Right renal pelvis (tissue), 4 donors: ENCODE data around the gene F13A1. TPM values are rescaled to one million over a fixed set of nuclear protein-coding genes. Genes with fewer than 3 reads are reported as not detected.
"Not testable (repeated sequence)": the region's sequence is repeated elsewhere in the genome, so short reads cannot be mapped to it uniquely, and the experiment has no call there.

ENCODE experiments used
- DNase-seq, 4 donors: peaks; one replicate each; pipeline ENCODE4 v3.0.0-alpha.2; 2013; ENCODE audit warnings: low read depth in 4 of 4, low spot score in 3 of 4, missing footprints in 1 of 4
- polyA plus RNA-seq, 4 donors: library from polyadenylated mRNA; unstranded; fragments of 120-200 nt; gene quantifications; one replicate each; pipeline ENCODE4 v1.2.1, GENCODE V29; 2013; ENCODE audit not compliant: insufficient read length in 4 of 4

Gene F13A1
- polyA plus RNA-seq, 4 donors = 14.2 to 16.3 (median 15.6) TPM

DNA sequence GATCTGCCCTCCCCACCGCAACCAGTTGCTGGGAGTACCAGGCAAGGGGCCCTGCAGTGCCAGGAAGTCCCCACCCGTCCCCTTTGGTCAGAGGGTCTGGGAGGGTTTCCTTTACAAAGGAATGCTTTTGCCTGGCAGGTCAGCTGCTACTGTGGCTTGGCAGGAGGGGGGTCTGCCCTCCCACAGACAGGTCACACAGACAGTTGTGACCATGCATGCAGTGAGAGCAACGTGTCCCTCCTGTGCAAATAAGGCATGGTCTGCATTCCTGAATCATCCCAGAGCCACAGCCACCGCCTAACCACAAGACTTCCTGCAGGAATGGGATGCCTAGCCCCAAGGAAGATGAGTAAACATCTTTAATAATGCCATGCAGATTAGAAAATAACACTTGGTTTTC is 439 bp upstream of the F13A1 start:
- DNase-seq = no peak

DNA sequence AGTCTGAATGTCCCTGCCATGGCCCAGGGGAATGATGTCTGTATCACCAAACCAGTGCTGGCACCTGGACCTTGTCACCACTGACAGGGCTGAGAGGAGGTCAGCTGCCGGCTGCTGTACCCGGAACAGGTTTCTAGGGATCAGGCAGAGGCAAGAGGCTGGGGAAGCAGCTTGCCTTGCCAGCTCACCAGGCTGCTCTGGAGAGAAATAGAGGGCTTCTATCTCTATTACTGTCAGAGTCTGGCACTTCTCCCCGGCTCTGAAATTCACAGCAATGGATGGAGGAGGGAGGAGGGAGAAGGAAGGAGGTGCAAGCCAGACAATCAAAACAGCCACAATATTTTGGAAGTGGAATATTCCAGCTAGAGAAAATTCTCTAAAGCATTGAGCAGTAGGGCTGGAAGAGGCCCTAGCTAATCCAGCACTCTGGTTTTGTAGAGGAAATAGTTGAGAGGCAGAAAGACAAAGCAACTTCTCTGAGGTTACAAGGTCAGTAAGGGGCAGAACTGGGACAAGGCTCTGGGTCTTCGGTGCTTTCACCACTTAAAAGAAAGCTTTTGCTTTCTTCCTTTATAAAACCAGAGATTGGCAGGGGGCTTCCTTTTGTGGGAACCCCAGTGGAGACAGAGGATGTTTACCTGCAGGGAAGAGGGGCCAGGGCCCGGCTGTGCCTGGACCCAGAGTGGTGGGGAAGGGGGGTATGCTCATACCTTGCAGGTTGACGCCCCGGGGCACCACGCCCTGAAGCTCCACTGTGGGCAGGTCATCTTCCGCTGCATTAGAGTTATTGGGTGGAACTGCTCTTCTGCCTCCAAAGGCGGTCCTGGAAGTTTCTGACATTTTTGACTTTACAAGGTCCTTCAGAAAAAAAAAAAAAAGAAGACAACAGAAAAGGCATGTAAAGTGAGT is 2.4 kb downstream of the F13A1 start:
- DNase-seq = no peak

DNA sequence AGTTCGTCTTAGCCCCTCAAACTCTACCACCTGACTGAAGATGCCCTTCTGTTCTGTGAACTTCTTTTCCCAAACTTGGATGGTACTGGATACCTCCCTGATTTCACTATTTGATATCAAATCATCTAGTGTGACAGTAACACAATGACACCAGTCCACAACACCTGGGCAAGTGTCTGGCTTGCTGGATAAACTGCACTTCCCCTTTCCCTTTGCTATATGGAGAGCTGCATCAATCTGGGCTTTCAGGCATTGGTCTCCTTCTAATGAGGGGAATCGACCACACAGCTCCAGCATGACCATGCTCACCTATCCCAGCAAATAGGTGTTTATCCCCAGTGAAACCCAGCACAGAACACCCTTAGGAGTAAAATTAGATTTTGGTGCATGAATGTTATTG is 3.1 kb downstream of the F13A1 start:
- DNase-seq = no peak

DNA sequence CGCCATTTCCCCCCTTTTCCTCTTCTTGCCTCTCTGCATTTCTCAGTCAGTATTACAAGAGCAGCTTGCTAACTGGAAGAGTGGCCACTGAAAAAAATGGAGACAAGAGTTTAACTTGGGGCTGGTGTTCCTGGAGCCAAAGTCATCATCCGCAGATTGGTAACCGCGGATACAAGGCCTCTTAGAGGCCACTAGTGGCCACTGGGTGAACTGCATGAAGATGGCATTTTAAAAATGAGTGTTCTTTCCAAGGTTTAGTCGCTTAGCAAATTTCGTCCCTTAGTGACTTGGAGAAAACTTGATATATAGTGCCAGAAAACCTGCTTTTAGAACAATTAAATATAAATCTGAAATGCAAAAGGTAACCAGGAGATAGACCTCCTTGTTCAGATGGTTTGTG is 4.8 kb downstream of the F13A1 start:
- DNase-seq = no peak

DNA sequence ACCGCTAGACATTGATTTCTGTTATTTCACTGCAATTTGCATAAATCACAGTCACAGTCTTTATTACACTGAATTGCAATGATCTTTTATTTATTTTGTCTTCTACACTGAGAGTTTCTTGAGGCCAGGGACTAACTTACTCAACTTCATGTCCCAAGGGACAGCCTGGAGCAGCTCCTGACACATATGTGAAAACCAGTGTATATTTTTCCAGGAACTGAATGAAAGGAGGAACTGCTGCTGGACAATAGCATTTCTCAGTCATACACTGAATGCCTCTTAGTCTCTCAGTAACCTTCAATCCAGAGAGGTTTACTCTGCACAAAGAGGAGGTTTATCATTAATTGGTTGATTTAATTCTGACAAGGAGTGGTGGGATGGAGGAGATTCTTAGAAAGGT is 5.9 kb downstream of the F13A1 start:
- no peak for DNase-seq

DNA sequence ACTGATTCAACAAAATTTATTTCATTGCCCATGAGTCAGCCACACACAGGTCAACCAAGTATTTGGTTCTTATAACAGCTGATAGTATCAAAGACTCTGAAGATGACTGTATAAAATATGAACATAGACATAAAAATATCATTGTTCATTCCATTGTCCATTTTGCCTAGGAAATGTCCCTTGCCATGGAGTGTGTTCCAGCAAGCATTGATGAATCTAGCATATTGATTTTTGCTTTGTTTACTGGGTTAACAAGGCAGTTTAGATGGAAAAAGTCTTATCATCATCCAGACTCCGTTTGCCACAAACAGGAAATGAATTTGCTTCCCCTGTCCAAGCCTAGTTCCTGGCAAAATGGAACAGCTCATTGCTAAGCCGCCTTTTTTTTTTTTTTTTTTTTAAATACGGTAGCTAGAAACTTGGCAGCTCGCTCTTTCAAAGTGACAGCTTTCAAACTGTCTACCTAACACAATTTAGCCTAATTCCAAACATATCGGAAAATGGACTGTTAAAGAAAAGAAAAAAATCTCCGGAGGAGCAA is 7.5 kb downstream of the F13A1 start:
- no peak for DNase-seq

DNA sequence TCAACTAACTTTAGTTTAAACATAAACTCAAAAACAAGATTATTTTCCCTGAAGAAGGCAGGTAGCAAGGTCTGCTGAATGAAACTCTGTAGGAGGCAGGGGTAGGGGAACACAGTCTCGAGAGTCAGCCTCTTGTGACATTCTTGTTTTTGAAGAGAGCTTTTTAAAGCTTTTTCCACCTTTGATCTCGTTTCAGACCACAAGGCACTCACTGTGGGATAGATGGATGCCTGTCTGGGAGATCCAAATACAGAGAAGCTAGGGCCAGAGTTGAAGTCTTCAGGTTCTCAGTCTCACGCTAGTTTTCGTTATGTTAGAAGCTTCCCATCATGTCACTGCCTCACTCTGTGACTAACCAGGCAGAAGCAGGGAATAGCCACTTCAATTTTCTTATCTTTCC is 14.9 kb downstream of the F13A1 start:
- no peak for DNase-seq

DNA sequence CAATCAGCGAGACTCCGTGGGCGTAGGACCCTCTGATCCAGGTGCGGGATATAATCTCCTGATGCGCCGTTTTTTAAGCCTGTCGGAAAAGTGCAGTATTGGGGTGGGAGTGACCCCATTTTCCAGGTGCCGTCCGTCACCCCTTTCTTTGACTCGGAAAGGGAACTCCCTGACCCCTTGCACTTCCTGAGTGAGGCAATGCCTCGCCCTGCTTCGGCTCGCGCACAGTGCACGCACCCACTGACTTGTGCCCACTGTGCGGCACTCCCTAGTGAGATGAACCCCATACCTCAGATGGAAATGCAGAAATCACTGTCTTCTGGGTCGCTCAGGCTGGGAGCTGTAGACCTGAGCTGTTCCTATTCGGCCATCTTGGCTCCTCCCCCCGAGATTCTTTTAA is 20.1 kb downstream of the F13A1 start:
- DNase-seq = not testable (repeated sequence)

DNA sequence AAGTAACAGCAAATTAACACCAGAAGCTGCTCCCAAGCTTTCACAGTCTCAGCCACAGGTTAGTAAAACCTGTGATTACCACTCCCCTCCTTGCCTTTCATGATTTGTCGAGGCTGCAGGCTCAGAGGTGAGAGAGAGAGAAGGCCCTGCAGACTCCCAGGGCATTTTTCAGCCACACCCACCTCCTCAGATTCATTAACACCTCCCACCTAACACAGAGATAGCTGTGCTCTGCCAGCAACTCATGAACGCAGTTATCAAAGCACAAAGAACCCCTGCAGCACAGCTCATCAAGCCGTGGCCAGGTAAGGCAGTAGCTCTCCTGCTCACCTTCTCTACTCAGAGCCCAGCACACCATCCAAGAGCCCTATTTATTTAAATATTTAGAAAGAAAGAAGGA is 27.1 kb downstream of the F13A1 start:
- no peak for DNase-seq

DNA sequence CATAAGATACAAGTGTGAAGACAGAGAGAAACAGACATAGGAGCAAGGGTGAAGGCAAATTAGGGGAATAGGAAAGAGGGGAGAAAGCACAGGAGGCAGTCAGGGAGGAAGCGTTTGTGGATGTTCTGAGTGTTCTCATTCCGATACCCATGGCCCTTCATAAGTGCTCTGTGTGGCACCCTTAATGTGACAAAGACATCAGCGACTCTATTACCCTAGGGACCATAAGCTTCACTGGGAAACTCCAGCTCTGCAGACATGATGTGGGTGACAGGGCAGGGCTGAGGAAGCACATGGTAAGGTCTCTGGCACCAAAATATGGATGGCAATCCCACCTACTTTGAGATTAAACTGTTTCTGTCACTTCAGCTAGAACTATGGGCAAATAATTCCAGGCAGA is 33.0 kb downstream of the F13A1 start:
- DNase-seq = no peak

DNA sequence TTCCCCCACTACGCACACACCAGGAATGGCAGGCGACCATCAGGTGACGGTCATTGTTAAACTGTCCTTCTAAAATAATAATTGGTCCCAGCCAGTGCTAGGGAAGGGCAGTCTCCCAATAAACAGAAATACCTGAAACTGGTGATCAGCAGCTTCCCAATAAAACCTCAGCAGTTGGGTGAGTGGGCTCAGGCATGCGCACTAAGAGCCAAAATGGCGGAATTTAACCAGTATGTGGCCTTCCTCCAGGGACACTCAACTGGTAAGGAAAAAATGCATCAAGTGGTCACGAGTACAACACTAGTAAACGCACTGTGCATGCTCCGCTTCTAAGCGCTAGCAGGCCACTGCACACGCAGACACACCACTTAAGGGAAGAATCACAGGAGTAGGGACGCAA is 34.8 kb downstream of the F13A1 start:
- DNase-seq = no peak

DNA sequence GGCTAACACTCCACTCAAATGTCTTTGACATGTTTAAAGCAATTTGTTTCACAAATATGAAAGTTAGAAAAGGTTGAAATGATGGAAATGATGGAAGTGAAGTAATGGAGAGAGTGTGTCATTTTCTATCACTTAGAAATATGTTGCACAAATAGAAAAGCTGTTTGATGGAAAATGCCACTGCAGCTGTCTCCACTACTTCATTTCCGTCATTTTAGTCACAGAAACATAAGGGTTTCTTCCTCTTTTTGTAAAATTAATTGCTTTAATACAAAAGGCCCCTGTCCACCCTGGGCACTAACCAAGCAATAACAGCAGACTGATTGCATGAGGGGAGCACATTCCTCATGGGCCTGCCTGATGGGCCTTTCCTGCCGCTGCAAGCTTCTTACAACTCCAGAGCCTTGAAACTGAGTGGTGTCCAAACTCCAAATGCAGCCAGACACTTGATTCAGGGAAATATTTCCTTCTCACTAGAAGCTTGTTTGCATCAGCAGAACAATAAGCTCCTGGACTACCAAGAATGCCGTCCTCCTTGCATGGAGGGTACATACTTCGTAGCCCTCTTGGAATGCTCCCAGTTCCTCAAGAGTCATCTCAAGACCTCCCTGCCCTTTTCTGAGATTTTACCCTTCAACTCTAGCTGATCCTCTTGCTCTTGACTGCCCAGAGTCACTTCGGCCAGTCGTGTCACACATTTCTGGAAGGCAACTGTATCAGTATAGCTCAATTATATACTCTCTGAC is 36.1 kb downstream of the F13A1 start:
- DNase-seq = no peak

DNA sequence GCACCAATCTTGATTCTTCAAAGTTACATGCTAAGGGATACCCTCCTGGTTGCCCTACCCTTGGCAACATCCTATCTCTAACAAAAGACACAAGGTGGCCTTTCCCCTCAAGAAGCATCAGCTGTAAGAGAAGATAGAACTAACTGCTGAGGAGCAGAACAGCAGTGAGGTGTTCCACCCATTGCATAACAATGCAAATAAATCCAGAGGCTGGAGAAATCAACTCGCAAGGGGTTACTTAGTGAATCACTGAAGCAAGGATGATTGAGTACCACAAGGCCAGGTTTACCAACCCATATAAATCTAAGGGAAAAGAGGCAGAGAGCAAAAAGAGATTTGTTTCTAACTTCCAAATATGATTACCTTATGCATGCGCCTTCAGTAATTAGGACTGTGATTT is 36.7 kb downstream of the F13A1 start:
- no peak for DNase-seq

DNA sequence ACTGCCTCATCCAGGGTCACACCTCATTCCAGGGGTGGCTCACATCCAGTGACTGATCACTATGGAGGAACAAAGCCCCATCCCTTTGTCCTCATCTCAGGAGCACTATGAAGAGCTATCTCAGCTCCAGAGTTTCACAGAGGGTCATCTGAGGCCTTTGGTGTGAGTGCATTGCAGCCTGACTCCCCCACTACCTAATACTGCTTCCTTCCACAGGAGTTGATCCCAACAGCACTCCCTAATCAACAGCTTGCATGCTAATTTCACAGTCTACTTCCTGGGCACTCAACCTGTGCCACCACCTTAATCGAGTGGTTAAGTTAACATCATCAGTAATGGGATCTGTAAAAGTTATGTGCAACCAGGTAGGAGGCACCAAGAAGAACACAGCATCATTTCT is 37.7 kb downstream of the F13A1 start:
- no peak for DNase-seq

DNA sequence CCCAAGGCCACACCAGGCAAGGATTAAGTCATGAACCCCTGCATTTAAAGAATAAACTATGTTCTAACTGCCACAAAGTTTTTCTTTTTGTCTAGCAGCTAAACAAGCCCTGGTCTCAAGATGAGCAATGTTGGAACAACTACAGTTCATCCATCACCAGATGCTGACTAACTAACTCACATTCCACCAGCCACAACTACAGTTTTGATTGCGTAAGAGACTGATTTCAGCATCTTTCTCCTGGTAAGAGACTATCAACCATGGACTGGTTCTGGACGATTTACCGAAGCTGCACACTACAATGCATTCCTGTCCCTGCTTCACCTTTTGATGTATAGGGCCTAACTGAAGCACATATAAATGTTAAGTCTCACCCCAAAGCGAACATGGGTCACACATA is 43.0 kb downstream of the F13A1 start:
- DNase-seq = no peak

DNA sequence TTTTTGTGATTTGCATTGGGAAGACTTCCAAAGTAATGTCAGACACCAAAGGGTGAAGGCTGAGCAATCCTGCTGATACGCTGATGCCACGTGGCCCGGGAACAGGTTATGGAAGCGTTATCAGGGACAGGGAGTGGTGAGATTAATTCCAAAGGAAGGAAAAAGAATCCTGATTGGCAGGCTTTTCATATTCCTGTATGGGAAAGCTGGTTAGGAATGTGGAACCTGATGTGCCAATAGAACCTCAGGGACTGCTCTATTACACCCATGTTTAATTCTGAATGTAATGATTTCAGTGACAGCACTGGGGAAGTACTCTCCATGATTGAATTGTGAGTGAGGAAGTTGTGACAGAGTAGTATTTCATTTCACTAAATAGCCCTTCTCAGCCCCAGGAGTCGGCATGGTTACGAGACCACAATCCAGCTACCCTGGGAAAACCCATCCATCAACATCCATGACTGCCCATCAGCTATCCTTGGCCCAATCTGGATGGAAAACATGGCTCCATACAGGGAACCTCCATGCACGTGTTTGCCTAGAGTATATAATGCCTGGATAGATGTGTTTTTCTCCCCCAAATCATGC is 49.4 kb downstream of the F13A1 start:
- DNase-seq = no peak

DNA sequence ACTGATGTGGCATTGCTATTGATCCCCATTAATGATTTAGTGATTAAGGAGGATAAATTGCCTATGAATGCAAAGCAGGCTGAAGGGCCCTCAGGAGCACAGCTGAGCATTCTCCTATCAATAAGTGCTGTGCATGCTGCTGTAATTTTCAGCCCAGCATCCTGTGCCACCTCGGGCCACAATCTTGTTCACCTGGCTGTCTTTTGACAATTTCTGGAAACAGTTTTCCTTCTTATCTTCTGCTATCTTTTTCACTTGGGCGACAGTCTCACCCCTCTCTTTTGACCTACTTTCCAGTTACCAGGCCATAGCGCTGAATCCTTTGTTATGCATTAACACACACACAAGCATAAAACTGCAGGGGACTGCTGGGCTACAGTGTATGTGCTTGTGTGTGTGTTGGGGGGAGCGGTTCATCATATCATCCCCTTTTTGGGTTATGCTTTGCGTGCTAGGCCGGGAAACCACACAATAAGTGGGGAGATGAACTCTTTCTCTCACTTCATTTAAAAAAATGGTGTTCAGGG is 60.2 kb downstream of the F13A1 start:
- DNase-seq = no peak

DNA sequence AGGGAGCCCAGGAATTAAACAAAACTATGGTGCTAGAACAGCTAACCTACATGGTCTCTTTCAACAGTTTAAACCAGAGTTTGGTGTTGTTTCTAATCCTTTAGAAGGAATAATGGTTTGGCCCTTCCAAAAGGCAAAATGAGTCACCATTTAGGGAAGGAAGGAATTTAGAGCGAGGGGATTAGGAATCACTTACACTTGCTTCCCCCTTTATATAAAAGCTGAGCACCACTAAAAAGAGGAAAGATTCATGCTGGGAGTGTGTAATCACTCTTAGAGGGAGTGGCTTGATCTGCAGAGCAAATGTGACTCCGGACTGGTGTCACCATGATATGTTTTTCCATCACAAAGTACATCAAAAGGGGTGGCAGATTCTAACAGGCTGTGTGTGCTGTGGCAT is 63.6 kb downstream of the F13A1 start:
- no peak for DNase-seq

DNA sequence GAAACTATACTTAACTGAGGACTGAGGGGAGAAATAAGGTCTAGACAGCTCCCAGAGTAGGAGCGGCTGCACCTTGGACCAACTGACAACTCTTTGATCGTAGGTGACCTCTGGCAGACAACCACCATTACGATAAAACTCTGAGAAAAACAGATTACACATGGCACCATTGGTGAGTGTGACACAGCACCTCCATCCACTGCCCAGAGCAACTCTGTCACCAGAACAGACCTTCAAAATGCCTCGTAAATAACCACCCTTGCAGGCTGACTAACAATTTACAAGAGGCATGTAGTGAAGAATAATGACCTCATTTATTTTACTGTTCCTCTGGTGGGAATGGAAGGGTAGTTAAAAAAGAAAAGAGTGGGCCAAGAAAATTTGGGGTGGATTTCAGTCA is 64.2 kb downstream of the F13A1 start:
- no peak for DNase-seq

DNA sequence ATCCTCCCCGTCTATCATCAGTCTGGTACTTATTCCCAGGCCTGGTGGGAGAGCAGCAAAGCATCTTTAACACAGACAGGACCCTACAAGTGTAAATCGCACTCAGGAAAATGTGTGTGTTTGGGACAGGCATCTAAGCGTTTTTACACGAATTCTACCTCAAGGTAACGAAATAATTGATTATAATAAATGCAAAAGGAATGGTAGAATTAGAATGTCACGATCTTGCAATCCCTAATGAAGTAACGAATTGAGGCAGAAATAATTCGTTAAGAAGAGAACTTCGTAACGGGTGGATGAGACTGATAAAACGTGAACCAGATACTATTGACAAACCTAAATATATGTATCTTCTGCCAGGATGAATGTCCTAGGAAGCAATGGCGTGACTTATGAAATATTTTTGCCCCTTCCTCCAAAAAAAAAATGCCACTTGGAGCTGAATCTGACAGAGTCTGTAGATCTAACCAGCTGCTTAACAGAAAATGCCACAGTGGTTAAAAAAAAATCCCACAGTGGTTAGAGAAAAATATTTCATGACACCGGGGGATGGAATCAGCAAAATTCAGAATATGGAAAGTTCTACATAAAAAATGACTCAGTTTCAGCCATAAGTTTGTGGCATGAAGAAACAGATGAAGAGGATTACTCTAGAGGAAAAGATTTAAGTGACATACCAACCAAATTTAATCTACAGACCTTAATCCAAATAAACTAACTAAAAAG is 68.7 kb downstream of the F13A1 start:
- no peak for DNase-seq

DNA sequence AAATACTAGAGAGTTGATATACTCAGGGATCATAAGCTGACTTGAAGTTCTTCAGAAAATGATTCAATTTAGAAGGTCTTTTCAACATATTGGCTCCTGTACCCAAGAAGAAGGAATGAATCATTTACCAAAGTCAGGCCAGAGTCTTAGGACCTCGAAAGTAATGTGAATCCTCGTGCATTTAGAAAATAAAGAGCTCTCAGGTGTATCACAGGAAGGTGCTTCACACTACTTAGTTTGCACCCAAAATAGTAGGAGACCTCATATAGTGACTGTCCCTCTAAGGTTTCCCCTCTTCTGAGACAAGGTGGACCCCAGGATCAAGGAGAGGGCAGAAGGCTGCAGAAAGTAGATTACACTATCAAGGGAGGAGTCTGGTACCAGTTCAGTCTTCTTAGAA is 71.8 kb downstream of the F13A1 start:
- DNase-seq = no peak
